Muscle layer of colon (tissue), 2 donors: ENCODE results near the gene TUBB4B.

Source experiments
- H3K27ac ChIP-seq: one replicate; pipeline ENCODE4 v1.7.0; 2013; ENCODE audit warnings: low read depth, mild to moderate bottlenecking, low read length, moderate library complexity
- H3K27me3 ChIP-seq, 2 donors: one replicate each; pipeline ENCODE4 v1.7.0; 2013; ENCODE audit warnings: low read length in 2 of 2, mild to moderate bottlenecking in 2 of 2; ENCODE audit not compliant: insufficient read depth in 2 of 2, control insufficient read depth in 1 of 2
- H3K36me3 ChIP-seq: one replicate; pipeline ENCODE4 v1.7.0; 2013; ENCODE audit warnings: mild to moderate bottlenecking, low read length; ENCODE audit not compliant: insufficient read depth
- H3K4me1 ChIP-seq: one replicate; pipeline ENCODE4 v1.7.0; 2013; ENCODE audit warnings: mild to moderate bottlenecking, low read length; ENCODE audit not compliant: insufficient read depth
- H3K4me3 ChIP-seq, 2 donors: one replicate each; pipeline ENCODE4 v1.7.0; 2013; ENCODE audit warnings: low read length in 2 of 2, low read depth in 1 of 2, mild to moderate bottlenecking in 1 of 2, moderate library complexity in 1 of 2
- H3K9ac ChIP-seq: one replicate; pipeline ENCODE4 v1.7.0; 2013; ENCODE audit warnings: low read length
- H3K9me3 ChIP-seq: one replicate; pipeline ENCODE4 v1.7.0; 2013; ENCODE audit warnings: mild to moderate bottlenecking, low read length
- donor health status: abdominal sarcoma.
- donor health status: Adenocarcinoma of cecum.

Gene TUBB4B

DNA sequence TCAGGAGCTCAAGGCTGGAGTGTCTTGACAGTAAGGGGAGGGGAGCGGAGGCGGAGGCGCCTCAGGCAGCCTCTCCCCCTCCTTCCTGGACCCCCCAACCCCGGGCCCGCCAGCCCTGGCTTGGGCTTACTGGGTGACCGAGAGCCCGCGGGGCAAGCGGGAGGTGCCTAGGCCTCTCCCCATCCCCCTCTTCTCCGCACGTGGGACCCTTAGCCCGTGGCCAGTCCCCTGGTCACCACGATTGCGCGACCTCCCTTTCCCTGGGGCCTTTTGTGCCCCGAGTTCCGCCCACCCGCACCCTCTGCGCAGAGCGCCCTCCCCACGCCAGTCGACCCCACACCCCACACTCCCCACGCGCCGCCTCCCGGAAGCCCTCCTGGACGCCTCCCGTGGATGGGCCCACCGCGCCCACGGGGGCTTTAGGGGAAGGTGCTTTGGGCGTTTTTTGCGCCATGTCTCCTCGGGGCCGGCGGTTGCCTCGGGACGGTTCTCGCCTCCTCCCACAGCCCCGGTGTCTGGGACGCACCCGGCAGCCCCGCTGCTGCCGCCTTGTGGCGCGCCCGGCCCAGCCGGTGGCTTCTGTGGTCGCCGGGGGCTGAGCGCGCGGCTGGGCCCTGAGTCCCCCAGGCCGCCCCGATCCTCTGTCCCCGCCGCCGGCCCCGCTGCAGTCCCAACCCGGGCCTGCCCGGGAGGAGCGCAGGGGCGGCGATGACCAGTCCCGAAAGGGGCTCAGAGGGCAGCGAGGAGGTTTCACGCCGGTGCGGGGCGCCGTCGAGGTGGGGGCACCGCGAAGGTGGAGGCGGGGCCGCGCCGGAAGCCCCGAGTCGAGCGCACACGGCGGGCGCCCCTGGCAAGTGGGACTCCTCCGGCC, 39.6 kb downstream of the TUBB4B start:
- no peaks in the 10 kb centered on the region for H3K9me3 ChIP-seq
- H3K27me3 ChIP-seq = peaks cover 0 to 52% of the 10 kb centered on the region in 2 donors
- no peak overlapping the region for H3K4me3 ChIP-seq
- H3K27ac ChIP-seq = no peak overlapping the region
- no peaks in the 10 kb centered on the region for H3K36me3 ChIP-seq
- peaks cover 4% of the 10 kb centered on the region for H3K4me1 ChIP-seq
- no peak overlapping the region for H3K9ac ChIP-seq

GRCh38 chr9:137281345-137282116, 40.4 kb downstream of the TUBB4B start:
- no peak overlapping the region for H3K27ac ChIP-seq
- peaks cover 0 to 46% of the 10 kb centered on the region in 2 donors for H3K27me3 ChIP-seq
- H3K4me3 ChIP-seq = no peak overlapping the region
- H3K9ac ChIP-seq = no peak overlapping the region
- peaks cover under 1% of the 10 kb centered on the region for H3K4me1 ChIP-seq
- no peaks in the 10 kb centered on the region for H3K36me3 ChIP-seq
- no peaks in the 10 kb centered on the region for H3K9me3 ChIP-seq

- Histone ChIP-seq H3K9ac (no peak overlapping the region), H3K9me3 (no peaks in the 10 kb centered on the region), H3K4me1 (no peaks in the 10 kb centered on the region), H3K36me3 (no peaks in the 10 kb centered on the region), H3K27ac (no peak overlapping the region), H3K27me3 (peaks cover 0 to under 1% of the 10 kb centered on the region in 2 donors), H3K4me3 (no peak overlapping the region)
These were observed 45.9 kb downstream of the TUBB4B start for GRCh38 chr9:137286975-137287383.

GRCh38 chr9:137293094-137293481, 52.0 kb downstream of the TUBB4B start:
- no peaks in the 10 kb centered on the region for H3K36me3 ChIP-seq
- no peak overlapping the region for H3K9ac ChIP-seq
- no peak overlapping the region for H3K27ac ChIP-seq
- H3K4me1 ChIP-seq = no peaks in the 10 kb centered on the region
- peaks cover 38 to 45% of the 10 kb centered on the region in 2 donors for H3K27me3 ChIP-seq
- peaks cover 10% of the 10 kb centered on the region for H3K9me3 ChIP-seq
- H3K4me3 ChIP-seq = no peak overlapping the region
